ENCODE results near the gene SASH1.

DNA sequence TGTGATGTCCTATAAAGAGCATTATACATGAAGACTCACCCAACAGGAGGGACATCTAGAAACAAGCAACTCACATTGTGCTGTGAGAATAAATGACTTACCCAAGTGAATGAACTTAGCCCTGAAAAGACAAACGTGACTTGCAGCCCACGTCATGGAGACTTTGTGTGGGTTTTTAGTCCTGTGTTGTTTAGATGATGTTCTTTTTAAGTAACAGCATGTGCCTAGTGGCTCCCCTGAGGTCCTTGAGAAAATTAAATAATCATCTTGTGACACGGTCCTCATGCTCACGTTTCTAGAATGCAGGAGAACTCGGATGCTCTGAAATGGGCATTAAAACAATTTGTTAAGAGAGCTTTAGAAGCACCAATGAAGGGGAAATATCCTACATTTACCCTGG is 165.1 kb downstream of the SASH1 start:
- TF ChIP-seq, protein P1, sequence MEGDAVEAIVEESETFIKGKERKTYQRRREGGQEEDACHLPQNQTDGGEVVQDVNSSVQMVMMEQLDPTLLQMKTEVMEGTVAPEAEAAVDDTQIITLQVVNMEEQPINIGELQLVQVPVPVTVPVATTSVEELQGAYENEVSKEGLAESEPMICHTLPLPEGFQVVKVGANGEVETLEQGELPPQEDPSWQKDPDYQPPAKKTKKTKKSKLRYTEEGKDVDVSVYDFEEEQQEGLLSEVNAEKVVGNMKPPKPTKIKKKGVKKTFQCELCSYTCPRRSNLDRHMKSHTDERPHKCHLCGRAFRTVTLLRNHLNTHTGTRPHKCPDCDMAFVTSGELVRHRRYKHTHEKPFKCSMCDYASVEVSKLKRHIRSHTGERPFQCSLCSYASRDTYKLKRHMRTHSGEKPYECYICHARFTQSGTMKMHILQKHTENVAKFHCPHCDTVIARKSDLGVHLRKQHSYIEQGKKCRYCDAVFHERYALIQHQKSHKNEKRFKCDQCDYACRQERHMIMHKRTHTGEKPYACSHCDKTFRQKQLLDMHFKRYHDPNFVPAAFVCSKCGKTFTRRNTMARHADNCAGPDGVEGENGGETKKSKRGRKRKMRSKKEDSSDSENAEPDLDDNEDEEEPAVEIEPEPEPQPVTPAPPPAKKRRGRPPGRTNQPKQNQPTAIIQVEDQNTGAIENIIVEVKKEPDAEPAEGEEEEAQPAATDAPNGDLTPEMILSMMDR (IDR thresholded peaks at IDR 0.05; ENCODE audit: poor library complexity), result no peak
- TF ChIP-seq EZH2phosphoT487 (IDR thresholded peaks at IDR 0.05; ENCODE audit: low read depth, severe bottlenecking, unreplicated experiment), result no peak
